NCI-H2196 treated with DMSO at 0.1 percent for 48 hours (cell line): ENCODE measurements around the gene CHPF.

Experiments
- DNase-seq: peaks from one replicate; lab custom pipeline; 2025; ENCODE audit not compliant: unreplicated experiment; lab: John Stamatoyannopoulos, UW

The CHPF gene

DNA sequence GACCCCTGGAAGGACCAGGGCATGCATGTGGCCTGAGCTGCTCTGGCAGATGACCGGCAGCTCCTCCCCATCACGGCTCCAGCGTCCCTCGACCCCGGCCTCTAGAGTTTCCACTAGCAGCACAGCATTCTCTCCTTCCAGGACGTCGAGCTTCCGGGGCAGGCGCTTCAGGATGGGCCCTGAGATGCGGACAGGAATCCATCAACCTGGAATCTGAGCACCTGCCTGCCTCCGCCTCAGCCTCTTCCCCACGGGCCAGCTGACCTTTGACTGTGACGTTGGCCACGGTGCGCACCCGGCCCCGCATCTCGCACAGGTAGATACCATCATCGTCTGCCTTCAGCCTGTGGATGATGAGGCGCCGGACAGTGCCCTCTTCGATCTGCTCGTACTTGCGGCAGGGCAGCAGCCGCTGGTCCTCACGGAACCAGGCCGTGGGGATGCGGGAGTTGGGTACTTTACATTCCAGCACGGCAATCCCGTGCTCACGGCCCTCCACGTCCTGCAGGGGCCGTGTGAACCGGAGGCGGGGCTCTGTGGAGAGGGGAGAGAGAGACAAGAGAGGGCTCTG lies 24.3 kb upstream of the CHPF start:
- DNase-seq: no peak

DNA sequence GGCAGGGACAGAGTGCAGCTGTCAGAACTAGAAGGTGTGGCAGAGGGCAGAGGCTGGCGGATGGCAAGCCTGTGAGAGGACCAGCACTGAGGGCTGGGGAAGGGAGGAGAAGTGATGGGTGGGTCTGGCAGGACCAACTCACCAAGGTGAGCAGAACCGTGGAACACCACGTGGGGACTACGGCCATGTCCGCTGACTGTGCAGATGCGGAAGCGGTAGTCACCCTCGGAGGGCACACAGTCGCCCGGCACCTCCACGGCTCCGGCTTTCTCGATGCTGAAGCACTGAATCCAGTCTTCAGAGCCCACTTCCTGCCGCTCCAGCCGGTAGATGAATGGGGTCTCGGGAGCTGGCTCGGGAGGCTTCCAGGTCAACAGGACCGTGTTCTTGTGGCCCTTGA lies 23.5 kb upstream of the CHPF start:
- DNase-seq: no peak

DNA sequence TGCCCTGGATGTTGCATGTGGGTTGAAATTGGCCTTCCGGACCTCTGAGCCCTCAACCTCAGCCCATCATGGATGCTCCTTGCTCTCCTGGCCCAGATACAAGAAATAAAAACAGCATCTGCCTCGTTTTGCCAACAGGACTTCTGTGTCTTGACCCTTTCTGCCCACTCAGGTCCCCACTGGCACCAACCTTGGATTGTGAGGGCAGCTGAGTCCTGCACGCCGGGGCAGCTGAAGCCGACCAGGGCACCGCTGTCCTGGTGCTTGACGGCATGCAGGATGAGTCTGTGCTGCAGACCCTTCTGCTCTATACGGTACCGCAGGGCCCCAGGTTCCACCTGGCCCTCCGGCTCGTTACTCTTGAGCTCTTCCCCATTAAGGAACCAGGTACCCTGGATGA lies 23.0 kb upstream of the CHPF start:
- DNase-seq: no peak

DNA sequence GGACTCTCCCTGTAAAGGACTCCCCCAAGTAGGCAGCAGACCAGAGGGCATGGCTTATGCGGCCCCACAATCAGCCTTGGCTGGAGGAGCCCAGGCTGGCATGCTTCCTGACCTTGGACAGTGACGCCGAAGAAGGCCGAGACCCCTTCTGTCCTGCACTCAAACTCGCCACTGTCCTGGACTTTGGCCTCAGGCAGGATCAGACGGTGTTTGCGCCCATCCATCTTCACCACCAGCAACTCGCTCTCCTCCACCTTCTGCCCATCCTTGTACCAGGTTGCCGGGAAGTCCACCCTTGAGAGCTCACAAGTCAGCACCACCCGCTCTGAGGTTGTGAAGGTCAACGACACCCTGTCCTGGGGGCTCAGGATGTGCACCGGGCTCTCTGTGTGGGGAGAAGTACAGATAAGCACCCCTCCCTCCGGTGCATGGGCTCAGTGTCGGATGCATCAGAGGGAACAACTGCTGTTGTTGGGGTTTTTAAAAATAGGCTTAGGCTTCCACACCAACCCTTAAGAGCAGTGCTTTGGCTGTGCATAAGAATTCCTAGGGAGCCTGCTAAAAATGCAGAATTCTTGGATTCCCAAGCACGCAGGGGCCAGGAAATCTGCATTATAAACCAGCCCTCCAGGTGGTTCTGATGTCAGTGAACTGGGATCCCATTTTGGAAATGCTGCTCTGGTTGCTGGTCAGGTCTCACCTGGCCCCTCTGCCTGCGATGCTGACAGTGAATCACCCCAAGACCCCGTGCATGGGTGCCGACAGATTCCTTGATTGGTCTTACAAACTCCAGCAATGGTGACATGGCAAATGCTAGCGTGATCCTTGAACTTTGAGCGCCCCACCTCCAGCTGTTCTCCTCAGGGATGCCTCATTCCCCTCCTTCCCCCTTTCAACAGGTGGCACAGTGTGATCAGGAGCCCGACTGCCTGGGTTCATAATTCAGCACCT lies 21.8 kb upstream of the CHPF start:
- no peak for DNase-seq

DNA sequence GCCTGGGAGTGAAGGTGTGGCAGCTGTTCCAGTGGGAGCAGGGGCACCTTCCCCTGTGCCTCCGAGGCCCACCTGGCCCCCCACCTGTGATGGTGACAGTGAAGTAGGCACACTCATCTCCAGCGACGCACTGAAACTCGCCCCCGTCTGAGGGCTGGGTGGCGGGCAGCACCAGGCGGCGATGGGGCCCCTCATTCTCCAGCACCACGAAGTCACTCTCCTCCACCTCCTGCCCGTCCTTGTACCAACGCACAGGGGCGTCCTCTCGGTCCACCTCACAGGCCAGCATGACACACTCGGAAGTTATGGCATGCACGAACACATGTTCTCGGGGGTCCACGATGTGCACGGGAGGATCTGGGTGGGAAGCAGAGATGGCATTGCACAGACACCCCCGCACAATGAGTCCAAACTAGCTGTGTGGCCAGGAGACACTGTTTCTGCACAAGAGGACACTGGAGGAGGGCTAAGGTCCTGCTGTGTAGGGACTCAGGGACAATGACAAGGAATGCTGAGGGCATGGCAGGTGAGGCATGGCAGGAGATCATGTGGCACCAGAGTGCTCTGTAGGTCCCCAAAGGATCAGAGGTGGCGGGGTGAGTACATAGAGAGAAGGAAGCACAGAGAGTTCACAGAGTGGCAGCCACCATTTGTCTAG lies 19.8 kb upstream of the CHPF start:
- no peak for DNase-seq

DNA sequence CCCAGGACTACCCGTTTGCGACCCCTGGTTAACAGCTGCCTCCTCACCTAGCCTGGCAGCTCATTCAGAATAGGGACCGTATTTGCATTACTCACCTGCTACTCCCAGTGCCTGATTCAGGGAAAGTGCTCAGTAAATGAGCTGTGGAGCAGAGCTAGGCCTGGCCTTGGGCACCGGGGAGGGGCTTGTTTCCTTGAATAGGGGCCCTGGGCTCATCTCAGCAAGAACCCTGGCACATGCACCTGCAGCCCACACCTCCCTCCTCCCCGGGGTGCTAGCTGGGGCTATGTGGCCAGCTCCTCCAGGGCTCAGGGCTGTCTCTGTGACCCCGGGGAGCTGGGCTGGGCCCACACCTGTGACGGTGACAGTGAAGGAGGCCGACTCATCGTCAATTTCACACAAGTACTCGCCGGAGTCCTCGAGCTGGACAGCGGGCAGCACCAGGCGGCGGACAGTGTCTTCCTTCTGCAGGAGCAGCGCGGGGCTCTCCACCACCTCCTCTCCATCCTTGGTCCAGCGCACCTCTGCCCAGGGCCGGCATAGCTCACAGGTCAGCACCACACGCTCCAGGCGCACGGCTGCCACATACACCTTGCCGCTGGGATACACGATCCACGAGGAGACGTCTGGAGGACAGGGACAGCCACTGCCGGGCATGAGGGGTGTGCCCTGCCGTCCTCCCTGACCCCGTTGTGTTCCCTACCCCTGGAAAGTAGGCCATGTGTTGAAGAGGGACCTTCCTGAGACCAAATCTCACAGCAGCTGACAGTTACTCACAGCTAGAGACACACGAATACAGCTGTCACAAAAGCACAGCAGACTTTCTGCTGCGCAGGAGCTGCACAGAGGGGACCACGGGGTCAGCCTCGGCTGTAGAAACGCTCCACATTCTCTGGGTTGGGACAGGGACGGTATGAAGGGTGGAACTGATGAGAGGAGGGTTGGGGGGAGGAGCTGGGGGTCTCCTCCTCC lies 18.7 kb upstream of the CHPF start:
- no peak for DNase-seq

DNA sequence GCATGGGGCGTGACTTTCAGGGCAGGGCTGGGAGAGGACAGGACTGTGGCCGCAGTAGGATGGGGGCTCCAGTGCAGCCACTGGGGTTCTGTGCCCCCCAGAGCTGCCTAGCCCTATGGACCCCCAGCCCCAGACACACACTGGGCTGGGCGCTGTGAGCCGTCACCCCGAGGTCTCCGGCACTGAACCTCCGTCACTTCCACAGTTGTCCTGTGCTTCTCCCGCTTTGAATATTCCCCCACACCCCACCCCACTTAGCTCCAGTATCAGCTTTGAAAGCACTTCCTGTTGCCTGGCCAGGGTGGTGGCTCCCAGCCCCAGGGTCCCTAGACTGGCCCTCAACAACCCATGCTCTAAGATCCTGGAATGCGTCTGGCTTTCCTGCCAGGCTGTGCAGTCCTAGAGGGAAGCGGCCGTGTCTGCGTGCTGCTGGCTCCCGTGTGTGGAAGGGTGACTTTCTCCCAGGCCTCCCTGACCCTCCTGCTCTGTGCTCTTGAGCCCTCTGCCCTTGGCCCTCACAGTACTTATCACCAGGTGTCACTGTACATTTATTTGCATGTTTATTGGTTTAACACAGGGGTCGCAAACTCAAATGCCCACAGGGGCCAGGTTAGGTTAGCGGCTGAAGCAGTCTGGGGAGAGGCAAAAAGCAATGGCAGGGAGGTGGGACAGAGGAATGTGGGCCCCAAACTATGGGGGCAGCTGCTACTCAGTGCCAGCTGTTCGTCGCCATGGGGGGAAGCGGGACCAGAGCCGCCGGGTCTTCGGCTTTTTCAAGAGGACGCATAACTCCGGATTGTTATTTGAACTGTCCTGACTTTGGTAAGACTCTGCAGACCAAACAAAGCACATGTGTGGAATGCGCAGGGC lies 17.8 kb upstream of the CHPF start:
- no peak for DNase-seq

DNA sequence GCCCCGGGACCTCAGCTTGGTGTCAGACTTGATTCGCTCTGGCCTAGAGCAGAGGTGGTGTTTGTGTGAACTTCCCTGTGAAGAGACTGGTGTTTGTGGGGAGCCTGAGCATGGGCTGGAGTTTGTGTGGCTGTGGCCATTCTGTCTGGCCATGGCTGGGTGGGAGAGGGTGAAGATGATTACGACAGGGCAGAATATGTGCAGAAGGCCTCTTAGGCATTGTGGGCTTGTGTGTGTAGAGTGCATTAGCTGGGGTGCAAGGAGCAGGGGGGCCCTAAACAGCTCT lies 17.2 kb upstream of the CHPF start:
- no peak for DNase-seq

DNA sequence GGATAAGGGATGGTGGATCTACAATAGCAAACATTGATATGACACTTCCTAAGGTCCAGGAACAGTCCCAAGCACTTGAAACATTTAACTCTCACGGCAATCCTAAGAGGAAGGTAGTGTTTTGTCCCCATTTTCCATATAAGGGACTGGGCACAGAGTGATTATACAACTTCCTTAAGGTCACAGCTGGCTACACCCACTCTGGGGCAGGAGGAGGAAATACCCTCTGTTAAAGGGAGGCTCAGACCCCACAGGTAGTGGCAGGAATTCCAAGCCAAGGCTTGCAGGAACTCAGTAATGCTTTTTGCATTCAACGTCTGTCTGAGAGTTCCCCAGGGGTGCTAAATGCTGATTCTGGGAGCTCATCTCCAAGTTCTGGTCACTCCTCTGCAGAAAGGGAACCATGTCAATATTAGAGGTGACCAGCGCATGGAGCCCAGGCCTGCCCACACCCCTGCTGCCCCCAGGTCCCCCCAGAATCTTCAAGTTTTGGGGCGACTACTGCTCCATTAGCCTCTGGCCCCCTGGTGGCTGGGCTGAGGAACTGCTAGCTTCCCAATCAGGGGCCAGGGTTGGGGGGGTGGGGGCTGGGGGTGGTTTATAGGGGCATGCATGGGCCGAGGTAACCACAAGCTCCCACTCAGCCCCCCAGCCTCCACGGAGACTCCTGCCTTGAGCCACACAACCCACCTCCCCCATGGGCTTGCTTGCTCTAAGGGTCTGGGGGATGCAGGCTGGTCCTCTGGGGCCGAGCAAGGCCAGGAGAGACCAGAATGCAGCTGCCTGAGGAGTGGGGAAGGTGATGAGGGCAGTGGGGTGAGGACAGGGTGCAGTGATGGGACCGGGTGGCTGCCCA lies 16.7 kb upstream of the CHPF start:
- no peak for DNase-seq

DNA sequence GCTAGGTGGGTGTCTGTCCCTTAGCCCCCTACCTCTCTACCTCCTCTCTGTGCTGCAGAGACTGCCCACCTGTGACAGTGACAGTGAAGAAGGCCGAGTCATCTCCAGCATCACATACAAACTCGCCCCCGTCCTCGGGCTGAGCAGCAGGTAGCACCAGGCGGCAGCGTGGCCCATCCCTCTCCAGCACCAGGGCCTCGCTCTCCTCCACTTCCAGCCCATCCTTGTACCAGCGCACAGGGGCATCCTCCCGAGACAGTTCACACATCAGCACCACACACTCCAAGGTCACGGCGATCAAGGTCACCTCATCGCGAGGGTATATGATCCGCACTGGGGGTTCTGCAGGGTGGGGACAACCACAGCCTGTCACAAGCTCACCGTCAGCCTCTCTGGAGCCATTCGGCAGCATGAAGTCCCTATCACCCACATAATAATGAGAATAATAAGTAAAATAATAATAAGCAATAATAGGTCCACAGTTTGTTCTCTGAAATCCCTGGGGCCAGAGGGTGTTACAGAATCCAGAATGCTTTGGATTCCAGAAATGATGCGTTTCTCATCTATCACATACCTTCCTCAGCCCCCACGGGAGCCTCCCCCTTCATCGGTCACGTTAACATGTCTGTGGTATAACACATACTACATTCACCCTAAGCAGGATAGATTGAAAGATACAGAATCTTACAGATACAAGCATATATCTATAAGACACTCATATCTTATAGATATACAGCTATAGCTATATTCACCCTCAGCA lies 15.7 kb upstream of the CHPF start:
- DNase-seq: no peak

DNA sequence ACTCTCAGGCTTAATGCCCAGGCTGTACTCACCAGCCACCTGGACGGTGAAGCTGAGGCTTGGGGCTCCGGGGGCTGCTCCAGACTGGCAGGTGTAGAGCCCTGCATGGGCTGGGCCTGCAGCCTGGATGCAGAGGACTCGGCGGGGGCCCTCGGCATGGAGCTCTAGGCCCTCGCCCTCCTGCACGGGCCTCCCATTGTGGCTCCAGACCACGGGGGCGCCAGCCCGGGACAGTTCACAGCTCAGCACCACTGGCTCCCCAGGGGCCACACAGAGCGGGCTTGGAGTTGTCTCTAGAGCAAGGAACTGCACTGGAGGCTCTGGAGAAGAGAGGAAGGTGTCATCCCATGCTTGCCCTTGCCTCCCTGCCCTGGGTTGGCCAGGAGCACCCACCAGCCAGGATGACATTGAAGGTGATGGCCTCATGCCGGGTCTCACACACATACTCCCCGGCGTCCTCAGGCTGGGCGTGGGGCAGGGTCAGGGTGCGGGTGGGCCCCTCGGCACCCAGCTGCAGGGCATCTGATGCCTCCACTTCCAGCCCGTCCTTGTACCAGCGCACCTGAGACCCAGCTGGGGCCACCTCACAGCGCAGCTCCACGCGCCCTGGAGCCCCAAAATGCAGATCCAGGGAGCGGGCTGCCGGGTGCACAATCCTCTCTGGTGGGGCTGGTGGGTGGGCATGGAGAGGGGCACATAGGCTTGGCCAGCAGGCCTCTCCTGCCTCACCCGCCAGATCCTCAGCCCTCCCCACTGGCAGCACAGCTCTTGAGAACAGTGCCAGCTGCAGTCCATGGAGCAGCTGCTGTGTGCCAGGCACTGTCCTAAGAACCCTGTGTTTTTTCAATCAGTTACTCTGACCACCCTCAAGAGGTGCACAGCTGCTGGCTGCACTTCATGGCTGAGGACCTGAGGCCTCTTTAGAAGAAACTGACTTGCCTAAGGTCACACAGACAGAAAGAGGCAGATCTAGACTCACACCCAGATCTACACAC lies 14.5 kb upstream of the CHPF start:
- DNase-seq: no peak

DNA sequence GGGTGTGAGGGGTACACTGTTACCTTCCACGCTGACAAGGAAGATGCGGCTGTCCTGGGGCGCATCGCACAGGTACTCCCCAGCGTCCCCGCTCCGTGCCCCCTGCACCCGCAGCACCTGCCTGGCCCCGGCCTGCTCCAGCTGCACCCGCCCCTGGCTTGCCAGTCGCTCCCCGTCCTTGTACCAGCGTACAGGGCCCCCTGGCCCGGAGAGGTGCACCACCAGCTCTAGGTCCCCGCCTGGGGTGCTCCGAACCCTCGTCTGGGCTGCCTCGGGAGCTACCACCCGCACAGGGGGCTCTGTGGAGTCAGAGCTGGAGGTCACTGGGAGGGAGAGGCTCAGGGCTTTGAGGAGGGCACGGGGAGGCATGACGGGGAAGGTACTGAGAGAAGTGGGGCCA lies 13.7 kb upstream of the CHPF start:
- no peak for DNase-seq

DNA sequence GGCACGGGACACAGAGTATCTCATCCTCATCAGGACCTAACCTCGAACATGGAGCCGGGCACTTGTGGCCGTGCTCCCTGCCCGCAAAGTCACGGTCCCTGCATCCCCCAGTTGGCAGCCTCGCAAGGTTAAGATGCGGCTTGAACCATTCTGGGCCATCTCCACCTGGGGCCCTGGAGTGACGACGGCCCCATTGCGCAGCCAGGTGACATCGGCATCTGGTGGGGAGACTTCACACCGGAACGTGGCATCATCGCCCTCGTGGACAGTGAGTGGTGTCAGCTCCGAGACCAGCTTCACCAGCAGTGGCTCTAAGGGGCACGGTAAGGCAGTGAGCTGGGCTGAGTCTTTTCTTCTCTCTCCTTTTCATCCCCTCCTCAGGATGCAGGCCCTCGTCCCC lies 12.8 kb upstream of the CHPF start:
- DNase-seq: no peak

DNA sequence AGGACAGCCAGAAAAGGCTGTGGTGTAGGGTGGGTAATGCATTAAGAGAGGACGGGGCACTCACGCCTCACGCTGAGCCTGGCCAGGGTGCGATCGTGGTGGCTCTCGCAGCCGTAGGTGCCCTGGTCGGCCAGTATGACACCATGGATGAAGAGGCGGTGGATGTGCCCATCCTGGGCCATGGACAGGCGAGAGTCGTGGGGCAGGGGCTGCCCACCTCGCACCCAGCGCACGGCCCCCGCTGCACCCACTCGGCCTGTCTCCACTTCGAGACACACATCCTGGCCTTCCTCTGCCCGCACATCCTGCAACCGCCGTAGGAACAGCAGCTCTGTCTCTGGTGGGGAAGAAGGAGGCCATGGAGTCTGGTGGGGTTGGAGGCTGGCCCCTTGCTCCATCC lies 12.3 kb upstream of the CHPF start:
- DNase-seq: no peak

DNA sequence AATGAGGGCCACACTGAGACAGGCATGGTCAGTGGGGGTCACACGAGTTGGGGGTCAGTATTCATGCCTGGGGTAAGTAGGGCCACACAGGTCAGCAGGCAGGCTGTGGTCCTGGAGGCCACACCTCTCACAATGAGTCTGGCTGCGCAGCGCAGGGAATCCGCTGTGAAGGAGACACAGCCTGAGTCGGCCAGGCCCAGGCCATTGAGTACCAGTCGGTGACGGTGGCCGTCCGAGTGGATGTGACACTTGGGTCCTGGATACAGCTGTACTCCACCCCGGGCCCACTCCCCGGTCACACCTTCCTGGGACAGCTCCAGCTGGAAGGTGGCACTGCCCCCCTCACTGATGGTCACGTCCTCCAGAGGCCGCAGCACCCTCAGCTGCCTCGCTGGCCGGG lies 10.7 kb upstream of the CHPF start:
- no peak for DNase-seq

DNA sequence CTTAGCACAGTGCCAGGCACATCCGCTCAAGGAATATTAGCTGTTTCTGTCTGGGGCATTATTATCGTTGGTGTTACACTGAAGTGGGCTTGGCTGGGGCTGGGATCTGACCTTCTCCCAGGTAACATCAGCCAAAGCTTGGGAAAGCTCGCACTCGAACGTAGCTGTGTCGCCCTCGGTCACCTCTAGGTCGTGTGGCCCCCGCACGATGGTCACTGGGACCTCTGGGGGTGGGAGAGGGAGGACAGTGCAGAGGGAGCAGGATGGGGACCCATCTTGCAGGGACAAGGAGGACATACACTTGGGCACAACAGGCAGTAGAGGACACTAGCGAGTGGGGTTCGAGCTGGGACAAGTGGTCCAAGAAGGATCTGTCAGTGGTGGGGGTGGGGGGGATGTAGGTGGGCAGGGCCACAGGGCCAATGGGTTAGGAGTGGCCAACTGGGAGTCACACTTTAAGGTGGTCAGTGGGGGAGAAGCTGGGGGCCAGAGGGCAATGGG lies 9.9 kb upstream of the CHPF start:
- DNase-seq: no peak

DNA sequence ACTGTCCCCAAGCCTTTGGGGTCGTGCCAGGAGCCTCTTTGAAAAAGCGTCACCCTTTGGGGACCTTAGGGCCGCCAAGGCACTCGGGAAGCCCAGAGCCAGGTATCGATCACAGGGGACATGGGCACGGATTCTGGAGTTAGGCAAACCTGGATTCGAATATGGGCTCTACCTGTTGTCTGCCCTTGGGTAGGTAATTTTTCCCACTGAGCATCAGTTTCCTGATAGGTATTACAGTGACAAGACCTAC lies 9.5 kb upstream of the CHPF start:
- DNase-seq: no peak
